Heart left ventricle (tissue), 16 donors: ENCODE measurements around the gene INPP5K. TPM values are rescaled to one million over a fixed set of nuclear protein-coding genes. Genes with fewer than 3 reads are reported as not detected.

ENCODE experiments used
- ATAC-seq, 4 donors: fragments of 200-7000 bp; cut with Tn5 transposase; one replicate each; pipeline ENCODE4 v1.9.1; 2020 to 2022; ENCODE audit warnings: moderate library complexity in 4 of 4, mild to moderate bottlenecking in 3 of 4, moderate number of reproducible peaks in 1 of 4
- DNase-seq, 5 donors: peaks; one replicate each; pipeline ENCODE4 v3.0.0-alpha.2; 2020
- H3K27ac ChIP-seq, 12 donors: fragments of 200-600 bp; sonication (generic) in 4 of 12; one replicate each; pipeline versions ENCODE4 v1.5.0 to v1.8.0; 2016 to 2022; ENCODE audit warnings: mild to moderate bottlenecking in 2 of 12
- H3K27me3 ChIP-seq, 9 donors: fragments of 200-600 bp; sonication (generic) in 2 of 9; one replicate each; pipeline versions ENCODE4 v1.5.1 to v1.8.0; 2016 to 2022; ENCODE audit warnings: mild to moderate bottlenecking in 3 of 9
- H3K36me3 ChIP-seq, 9 donors: fragments of 200-600 bp; sonication (generic) in 2 of 9; one replicate each; pipeline versions ENCODE4 v1.5.0 to v1.8.0; 2018 to 2022; ENCODE audit warnings: mild to moderate bottlenecking in 2 of 9
- H3K4me1 ChIP-seq, 12 donors: fragments of 200-600 bp; sonication (generic) in 4 of 12; one replicate each; pipeline versions ENCODE4 v1.5.0 to v1.8.0; 2016 to 2022; ENCODE audit warnings: mild to moderate bottlenecking in 3 of 12
- H3K4me3 ChIP-seq, 12 donors: fragments of 200-600 bp; sonication (generic) in 4 of 12; one replicate each; pipeline versions ENCODE4 v1.5.0 to v1.8.0; 2017 to 2022; ENCODE audit warnings: mild to moderate bottlenecking in 9 of 12, moderate library complexity in 4 of 12
- H3K9me3 ChIP-seq, 12 donors: fragments of 200-600 bp; sonication (generic) in 4 of 12; one replicate each; pipeline versions ENCODE4 v1.5.0 to v1.8.0; 2016 to 2022; ENCODE audit warnings: mild to moderate bottlenecking in 1 of 12
- CTCF ChIP-seq, 12 donors: fragments of 200-600 bp; sonication (generic) in 4 of 12; IDR thresholded peaks; one replicate each; pipeline versions ENCODE4 v1.5.0 to v1.8.0; 2018 to 2022; ENCODE audit warnings: antibody characterized with exemption in 12 of 12, mild to moderate bottlenecking in 5 of 12
- POLR2A ChIP-seq, 2 donors: fragments of 450-650 bp; IDR thresholded peaks; one replicate each; pipeline ENCODE4 v1.6.1; 2017; ENCODE audit warnings: antibody characterized with exemption in 2 of 2, mild to moderate bottlenecking in 2 of 2, moderate library complexity in 2 of 2
- WGBS, 4 donors: extraction: QIAGEN DNeasy Blood & Tissue Kit in 2 of 4; methylation state at CpG; one replicate each; pipeline versions ENCODE4 v1.1.5 to v1.1.7; 2013 to 2018; 5-methylcytosine and 5-hydroxymethylcytosine counted together
- intact Hi-C, 10 donors: fragments of 100-400 bp; cut with DNase I; formaldehyde crosslinking; loops; one replicate each; pipeline versions ENCODE4 v1.11.1 to v1.14.2; 2022
- polyA plus RNA-seq, 2 donors: library from polyadenylated mRNA; stranded (reverse); fragments of 200-250 nt; gene quantifications; one replicate each; pipeline ENCODE4 v1.2.3, GENCODE V29; 2013
- total RNA-seq, 9 donors: library from RNA; depleted of rRNA in 2 of 9; stranded (reverse); fragments of >200 nt in 2 of 9; fragmentation: NEBNext Ultra II Directional in 3 of 9; extraction: Animal tissue kit (Norgen Biotek cat#: 25700) in 3 of 9; gene quantifications; one replicate each; pipeline versions ENCODE4 v1.1.0 to v1.2.4, GENCODE V29; 2016 to 2023
- donor health status: ischemic (EF 13 %, LVEDD 7.1; RV severe dilation, severe dysfunction).
- donor health status: healthy with polysubstance abuse.
- donor health status: DM: no; HTN: yes; CAD: no.
- donor health status: DM: no; HTN: no; CAD: no.
- donor health status: ischemic (EF 25% LVEDD 6.9; RV normal size, moderate dysfunction).
- donor health status: ischemic (EF 25% LVEDD 5.7; RV mildly dilated, moderate dysfunction).
- donor health status: healthy.
- donor health status: DM: yes; HTN: yes; CAD: no.
- donor health status: ischemic (EF 35%, LVEDD 5.7; RV mildly dilated, moderate dysfunction).
- donor health status: nonischemic (EF 11% LVEDD 7.7; RV severe dilation, severe dysfunction).
- donor health status: DM: yes; HTN: yes; CAD: no.
- donor health status: PGD.
- donor health status: ischemic (EF 29% LVEDD 5.4; RV normal size, mild dysfunction).
- donor health status: nonischemic (EF 23%, LVEDD 6.1; RV moderate dilation, normal function).

The INPP5K gene
- total and polyA plus RNA-seq, 11 donors = 21.9 to 128 (median 33.4) TPM

DNA sequence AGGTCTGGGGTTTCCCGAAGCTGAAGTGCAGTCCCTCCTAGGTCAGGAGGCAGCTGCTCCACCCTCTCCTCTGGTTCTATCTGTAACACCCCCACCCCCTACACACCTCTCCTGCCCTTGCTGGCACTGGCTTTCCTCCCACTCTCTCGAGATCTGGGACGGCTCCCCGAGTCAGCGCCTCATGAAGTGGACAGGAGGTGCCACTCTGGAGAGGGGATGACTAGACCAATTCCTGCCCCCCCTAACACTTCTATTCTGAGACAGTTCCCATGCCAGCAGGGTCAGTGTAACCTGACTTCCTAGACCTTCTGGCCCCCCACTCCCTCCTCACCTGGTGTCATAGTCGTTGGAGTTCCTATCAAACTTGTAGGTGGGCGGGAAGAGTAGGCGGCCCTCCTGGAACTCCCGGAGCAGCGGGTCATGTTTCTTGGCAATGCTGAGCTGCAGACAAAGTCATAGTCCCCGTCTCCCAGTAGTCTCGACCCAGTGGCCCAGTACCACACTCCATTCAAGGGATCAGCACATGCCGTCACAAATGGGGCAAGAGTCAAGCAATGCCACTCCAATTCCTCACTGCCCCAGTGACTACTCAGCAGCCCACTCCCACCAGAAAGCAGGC is 9.7 kb downstream of the INPP5K start:
- Histone ChIP-seq H3K9me3 (no peaks in the 10 kb centered on the region), H3K27ac (peak overlapping the region in 10 of 12 donors; percentile 15 to 76 (median 60)), H3K4me3 (no peak overlapping the region), H3K4me1 (peaks cover 7 to 79% (median 39%) of the 10 kb centered on the region in 12 donors), H3K27me3 (no peaks in the 10 kb centered on the region), H3K36me3 (peaks cover 0 to 71% (median 47%) of the 10 kb centered on the region in 9 donors)
- DNase-seq = peak in 4 of 5 donors; percentile 45 to 78 (median 76)
- ATAC-seq = peak; percentile 43 to 85 (median 78)
- intact Hi-C loops = no loop called here
- TF ChIP-seq CTCF (IDR thresholded peaks at IDR 0.05) (no peak), POLR2A (IDR thresholded peaks at IDR 0.05) (no peak)
- WGBS, 4 donors = 41 to 70% (median 53%) methylated on average over 13 of the region's 13 CpGs

DNA sequence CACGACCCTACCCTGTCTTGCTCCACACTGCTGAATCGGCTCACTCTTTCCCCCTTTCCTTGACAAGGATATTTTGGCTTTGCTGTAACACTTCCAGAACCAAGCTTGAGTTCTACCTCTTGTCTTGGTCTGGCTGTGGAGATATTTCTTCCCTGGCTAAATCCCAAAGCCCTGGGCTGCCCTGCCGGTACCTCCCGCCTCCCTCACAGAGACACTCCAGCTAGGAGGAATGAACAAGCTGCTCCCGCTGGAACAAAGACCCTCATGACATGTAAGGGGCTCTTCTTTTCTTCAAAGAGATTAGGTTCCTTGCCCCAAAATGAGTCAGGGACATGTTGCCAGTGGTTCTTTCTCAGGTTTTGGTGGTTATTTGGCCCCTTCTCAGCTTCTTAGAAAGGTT is 10.8 kb downstream of the INPP5K start:
- no peaks in the 10 kb centered on the region for H3K9me3 ChIP-seq
- H3K4me3 ChIP-seq = no peak overlapping the region
- peaks cover 0 to 67% (median 50%) of the 10 kb centered on the region in 9 donors for H3K36me3 ChIP-seq
- H3K4me1 ChIP-seq = peaks cover 1 to 67% (median 29%) of the 10 kb centered on the region in 12 donors
- WGBS, 4 donors = 45 to 65% (median 60%) methylated on average over 5 of the region's 5 CpGs
- TF ChIP-seq POLR2A (IDR thresholded peaks at IDR 0.05) = no peak
- no peak for TF ChIP-seq CTCF (IDR thresholded peaks at IDR 0.05)
- DNase-seq (no peak), ATAC-seq (peak in 3 of 4 donors; percentile 6 to 43 (median 39))
- no peaks in the 10 kb centered on the region for H3K27me3 ChIP-seq
- intact Hi-C loops = loop anchor here in 1 of 10 donors (1.0 kb wide), 1 partner anchor 10 kb away; no protein-coding TSS in a partner anchor
- peak overlapping the region in 8 of 12 donors; percentile 15 to 75 (median 46) for H3K27ac ChIP-seq

DNA sequence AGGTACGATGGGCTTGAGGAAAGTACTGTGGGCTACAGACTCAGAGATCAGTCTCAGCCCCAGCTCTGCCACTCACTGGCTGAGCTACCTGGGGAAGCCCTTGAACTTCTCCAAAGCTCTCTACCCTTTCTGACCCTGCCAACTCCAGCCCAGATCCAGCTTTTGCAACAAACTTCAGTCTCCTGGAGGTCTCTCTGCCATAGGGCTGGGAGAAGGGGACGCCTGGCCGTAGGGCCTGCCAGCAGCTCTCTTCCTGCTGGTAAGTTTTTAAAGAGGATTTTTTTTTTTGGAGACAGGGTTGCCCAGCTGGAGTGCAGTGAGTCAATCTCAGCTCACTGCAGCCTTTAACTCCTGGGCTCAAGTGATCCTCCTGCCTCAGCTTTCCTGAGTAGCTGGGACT is 11.5 kb downstream of the INPP5K start:
- no peak for TF ChIP-seq CTCF (IDR thresholded peaks at IDR 0.05)
- TF ChIP-seq POLR2A (IDR thresholded peaks at IDR 0.05) = no peak
- no peaks in the 10 kb centered on the region for H3K9me3 ChIP-seq
- H3K4me3 ChIP-seq = no peak overlapping the region
- intact Hi-C loops = loop anchor here in 1 of 10 donors (1.0 kb wide), 1 partner anchor 10 kb away; no protein-coding TSS in a partner anchor
- peaks cover 0 to 70% (median 53%) of the 10 kb centered on the region in 9 donors for H3K36me3 ChIP-seq
- peak overlapping the region in 3 of 12 donors; percentile 6 to 72 (median 58) for H3K27ac ChIP-seq
- no peak for ATAC-seq
- WGBS, 4 donors = 76 to 87% (median 85%) methylated on average over 3 of the region's 3 CpGs
- peaks cover 0 to 60% (median 23%) of the 10 kb centered on the region in 12 donors for H3K4me1 ChIP-seq
- H3K27me3 ChIP-seq = no peaks in the 10 kb centered on the region
- no peak for DNase-seq

GRCh38 chr17:1503699-1504098 is 12.7 kb downstream of the INPP5K start:
- intact Hi-C loops = no loop called here
- H3K27me3 ChIP-seq = no peaks in the 10 kb centered on the region
- H3K4me3 ChIP-seq = no peak overlapping the region
- H3K4me1 ChIP-seq = peaks cover 0 to 52% (median 20%) of the 10 kb centered on the region in 12 donors
- H3K9me3 ChIP-seq = no peaks in the 10 kb centered on the region
- H3K36me3 ChIP-seq = peaks cover 0 to 70% (median 49%) of the 10 kb centered on the region in 9 donors
- TF ChIP-seq CTCF (IDR thresholded peaks at IDR 0.05) (no peak), POLR2A (IDR thresholded peaks at IDR 0.05) (no peak)
- DNase-seq (peak in 1 of 5 donors; percentile 26), ATAC-seq (peak in 3 of 4 donors; percentile 19 to 26 (median 19))
- 64 to 70% (median 70%) methylated on average over 10 of the region's 10 CpGs for WGBS, 4 donors
- H3K27ac ChIP-seq = no peak overlapping the region
